ENCODE data around the gene CX3CL1.
"Not testable (repeated sequence)": the region's sequence is repeated elsewhere in the genome, so short reads cannot be mapped to it uniquely, and the experiment has no call there.

The CX3CL1 gene

DNA sequence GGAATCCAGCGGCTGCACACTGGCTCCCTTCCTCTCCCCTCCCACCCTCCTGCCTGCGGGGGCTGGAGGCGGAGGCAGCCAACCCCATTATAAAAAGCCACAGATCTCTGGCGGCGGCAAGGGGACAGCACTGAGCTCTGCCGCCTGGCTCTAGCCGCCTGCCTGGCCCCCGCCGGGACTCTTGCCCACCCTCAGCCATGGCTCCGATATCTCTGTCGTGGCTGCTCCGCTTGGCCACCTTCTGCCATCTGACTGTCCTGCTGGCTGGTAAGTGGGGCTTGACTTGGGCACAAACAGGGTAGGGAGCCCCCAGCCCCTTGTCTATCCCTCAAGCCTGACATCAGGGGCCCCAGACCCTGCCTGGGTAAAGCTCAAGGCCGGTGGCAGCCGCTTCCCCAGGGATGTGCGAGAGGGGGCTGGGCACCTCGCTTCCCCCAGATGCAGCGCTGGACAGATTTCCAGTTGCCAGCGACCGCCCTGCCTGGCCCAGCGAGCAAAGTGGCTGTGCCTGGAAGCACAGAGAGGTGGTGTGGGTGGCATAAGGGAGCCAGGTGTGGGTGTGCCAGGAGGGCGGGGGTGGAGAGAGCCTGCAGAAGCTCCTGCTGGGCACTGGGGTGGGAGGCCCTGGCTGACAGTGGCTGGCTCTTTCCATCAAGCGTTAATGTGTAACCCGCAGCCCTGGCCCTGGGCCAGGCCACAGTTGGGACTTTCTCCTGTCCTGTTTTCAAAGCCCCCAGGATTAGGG is at the start of gene CX3CL1:
Gene CX3CL1, plus strand, starts transcription at position 119 of the 745 bp plus-strand sequence. Its CDS starts 79 bp downstream, at position 198.
- DNase-seq (ENCODE audit: low read depth in 2 of 2): no peak

DNA sequence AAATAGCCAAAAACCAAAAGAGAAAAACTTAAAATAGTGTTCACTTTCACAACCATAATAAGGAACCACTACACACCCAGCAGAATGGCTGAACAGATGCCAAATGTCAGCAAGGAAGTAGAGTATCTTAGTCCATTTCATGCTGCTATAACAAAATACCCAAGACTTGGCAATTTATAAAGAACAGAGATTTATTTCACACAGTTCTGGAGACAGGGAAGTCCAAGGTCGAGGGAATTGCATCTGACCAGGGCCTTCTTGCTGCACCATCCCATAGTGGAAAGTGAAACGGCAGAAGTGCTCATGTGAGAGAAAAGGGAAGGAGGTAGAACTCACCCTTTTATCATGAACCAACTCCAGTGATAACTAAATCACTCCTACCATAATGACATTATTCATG is 47.5 kb upstream of the CX3CL1 start:
- DNase-seq (ENCODE audit: low read depth in 2 of 2): no peak

DNA sequence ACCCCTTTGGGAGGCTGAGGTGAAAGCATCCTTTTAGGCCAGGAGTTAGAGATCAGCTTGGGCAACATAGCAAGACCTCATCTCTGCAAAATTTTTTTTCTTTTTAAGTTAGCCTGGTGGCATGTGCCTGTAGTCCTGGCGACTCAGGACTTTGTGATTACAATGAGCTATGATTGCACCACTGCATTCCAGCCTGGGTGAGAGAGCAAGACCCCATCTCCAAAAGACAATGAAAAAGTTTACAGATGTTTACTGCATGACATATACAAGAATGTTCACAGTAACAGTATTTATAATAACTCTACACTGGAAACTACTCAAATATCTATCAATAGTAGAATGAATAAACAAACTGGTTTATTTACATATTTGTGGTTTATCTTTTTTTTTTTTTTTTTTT is 46.8 kb upstream of the CX3CL1 start:
- no peak for DNase-seq (ENCODE audit: low read depth in 2 of 2)

DNA sequence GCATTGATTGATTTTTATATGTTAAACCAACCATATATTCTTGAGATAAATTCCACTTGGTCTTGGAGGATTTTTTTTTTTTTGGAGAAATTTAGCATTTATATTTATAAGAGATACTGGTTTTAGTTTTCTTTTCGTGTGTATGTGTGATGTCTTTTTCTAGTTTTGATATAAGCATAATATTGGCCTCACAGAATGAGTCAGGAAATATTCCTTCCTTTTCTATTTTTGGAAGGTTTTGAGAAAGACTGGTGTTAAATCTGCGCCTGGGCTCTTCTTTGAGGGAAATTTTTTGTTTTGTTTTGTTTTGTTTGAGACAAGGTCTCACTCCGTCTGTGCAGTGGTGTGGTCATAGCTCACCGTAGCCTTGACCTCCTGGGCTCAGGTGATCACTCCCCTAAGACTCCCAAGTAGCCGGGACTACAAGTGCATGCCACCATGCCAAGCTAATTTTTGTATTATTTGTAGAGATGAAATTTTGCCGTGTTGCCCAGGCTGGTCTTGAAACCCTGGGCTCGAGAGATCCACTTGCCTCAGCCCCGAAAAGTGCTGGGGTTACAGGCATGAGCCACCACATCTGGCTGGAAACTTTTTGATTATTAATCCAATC is 42.5 kb upstream of the CX3CL1 start:
- no peak for DNase-seq (ENCODE audit: low read depth in 2 of 2)

DNA sequence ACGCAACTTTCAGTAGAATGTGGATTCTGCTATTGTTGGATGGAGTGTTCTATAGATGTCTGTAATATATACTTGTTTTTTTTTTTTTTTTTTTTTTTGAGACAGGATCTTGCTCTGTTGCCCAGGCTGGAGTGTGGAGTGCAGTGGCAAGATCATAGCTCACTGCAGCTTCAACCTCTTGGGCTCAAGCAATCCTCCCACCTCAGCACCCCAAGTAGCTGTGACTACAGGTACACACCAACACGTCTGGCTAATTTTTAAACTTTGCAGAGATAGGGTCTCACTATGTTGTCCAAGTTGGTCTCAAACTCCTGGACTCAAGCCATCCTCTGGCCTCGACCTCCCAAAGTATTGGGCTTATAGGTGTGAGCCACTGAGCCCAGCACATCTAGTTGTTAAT is 40.9 kb upstream of the CX3CL1 start:
- no peak for DNase-seq (ENCODE audit: low read depth in 2 of 2)

DNA sequence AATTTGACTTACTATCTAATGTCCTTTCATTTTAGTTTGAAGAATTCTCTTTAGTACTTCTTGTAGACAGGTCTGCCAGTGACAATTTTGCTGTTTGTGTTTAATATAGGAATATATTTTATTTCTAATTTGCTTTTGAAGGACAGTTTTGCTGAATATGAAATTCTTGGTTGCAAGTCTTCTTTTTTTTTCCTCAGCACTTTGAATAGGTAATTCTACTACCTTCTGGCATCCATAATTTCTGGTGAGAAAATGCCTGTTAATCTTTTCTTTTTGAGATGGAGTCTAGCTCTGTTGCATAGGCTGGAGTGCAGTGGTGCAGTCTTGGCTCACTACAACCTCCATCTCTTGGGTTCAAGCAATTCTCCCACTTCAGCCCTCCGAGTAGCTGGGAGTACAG is 38.9 kb upstream of the CX3CL1 start:
- DNase-seq (ENCODE audit: low read depth in 2 of 2): no peak

DNA sequence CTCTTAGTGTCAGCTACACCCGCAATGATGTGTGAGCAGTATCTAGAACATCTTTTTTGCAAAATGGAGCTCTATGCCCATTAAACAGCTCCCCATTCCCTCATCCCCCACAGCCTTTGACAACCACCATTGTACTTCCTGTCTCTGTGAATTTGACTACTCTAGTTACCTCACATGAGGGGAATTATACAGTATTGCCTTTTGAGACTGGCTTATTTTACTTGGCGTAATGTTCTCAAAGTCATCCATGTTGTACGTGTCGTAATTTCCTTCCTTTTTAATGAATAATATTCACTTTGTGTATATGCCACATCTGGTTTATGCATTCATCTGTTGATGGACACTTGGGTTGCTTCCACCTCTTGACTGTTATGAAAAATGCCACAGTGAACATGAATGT is 36.9 kb upstream of the CX3CL1 start:
- no peak for DNase-seq (ENCODE audit: low read depth in 2 of 2)

DNA sequence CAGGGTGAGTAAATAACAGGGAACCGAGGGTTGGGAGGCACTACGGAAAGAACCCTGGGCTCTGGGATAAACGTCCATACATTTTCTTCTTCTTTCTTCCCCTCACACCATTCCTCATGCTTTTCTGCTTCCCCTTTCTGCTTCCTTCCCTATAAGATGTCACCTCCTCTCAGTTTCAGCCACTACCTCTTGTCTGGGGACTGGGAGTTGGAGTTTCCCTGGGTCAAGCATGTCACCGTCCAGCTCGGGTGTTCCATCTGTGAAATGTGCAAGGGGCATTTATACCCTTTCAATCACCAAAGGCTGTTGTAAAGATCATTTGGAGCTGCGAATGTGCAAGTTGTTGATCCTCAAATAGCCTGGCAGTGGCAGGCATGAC is 31.2 kb upstream of the CX3CL1 start:
- DNase-seq (ENCODE audit: low read depth in 2 of 2): no peak

DNA sequence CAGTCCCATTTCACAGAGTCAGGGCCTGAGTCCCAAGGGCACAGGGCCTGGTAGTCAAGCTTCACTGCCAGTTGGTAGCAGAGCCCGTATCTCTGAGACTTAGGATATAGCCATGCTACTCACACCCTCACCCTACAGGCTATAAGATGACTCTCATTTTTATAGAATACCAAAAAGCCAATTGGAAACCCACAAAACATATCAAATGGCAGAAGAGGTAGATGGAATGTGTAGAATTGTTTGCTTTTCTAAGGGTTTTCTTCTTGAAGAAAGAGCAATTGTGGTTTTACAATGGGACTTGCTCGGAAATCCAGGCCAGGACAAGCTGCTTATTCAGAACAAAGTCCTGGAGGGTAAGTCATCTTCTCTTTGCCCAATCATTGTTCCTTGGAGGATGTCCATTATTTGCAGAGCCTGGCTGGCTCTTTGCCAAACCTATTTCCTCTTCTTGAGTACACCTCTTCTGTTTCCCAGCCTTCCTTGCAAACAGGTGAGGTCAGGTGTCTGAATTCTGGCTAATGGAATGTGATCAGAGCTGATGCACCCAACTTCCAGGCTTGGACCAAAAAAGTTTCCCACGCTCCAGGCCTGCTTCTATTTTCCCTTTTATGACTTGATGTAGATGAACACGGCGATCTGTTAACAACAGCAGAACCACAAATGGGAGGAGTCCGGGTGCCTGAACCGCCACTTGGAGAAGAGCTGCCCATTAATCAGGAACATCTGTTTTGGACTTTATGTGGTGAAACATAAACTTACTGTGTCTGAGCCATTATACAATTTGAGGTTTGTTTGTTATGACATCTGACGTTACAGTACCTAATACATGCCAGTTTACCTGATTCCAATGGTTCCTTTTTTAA is 30.6 kb upstream of the CX3CL1 start:
- no peak for DNase-seq (ENCODE audit: low read depth in 2 of 2)

DNA sequence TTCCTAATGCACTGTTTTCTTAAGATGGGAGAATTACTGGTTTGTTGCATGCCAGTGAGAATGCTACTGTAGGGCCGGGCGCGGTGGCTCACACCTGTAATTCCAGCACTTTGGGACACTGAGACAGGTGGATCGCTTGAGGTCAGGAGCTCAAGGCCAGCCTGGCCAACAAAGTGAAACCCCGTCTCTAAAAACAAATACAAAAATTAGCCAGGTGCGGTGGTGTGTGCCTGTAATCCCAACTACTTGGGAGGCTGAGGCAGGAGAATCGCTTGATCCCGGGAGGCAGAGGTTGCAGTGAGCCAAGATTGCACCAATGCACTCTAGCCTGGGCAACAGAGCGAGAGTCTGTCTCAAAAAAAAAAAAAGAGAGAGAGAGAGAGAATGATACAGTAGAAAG is 29.7 kb upstream of the CX3CL1 start:
- not testable (repeated sequence) for DNase-seq (ENCODE audit: low read depth in 2 of 2)

DNA sequence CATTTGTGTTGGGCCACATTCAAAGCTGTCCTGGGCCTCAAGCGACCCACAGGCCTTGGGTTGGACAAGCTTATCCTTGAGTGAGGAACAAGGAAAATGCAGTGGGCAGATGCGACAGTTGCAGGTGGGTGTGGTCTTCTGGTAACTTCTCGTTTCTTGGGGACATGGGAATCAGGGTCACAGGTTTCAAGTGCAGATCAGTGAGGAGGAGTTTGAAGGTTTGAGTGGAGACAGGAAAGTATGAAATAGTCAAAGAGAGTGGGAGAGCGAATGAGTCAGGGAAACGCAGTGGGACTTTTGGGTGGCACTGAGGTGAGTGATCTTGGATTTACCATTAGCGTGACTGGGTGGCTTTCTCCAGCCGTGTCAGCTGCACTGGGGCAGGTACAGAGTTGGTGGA is 29.1 kb upstream of the CX3CL1 start:
- DNase-seq (ENCODE audit: low read depth in 2 of 2): no peak

DNA sequence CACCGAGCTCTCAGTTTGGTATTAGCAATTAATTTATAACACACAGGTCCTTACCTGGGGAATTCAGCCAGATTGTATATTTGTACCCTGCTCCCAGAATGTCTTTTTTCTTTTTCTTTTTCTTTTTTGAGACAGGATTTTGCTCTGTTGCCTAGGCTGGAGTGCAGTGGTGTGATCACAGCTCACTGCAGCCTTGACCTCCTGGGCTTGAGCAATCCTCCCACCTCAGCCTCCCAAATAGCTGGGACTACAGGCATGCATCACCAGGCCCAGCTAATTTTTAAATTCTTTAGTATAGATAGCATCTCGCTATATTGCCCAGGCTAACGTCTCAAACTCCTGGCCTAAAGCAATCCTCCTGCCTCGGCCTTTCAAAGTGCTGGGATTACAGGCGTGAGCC is 28.2 kb upstream of the CX3CL1 start:
- not testable (repeated sequence) for DNase-seq (ENCODE audit: low read depth in 2 of 2)

DNA sequence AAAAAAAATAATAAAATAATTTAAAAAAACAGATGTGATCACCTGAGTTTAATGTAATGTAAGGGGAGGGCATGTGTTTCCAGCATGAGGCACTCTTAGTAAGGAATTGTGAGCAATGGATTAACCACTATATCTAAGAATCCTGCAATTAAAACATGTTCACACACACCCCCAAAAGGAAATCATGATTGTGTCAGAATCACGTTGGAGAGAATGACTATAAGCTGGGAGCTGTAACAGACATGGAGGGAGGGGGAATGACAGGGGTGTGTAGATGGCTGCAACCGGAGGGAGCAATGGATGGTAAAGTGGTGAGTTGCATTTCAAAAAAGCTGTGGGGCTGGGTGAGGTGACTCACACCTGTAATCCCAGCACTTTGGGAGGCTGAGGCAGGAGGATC is 27.3 kb upstream of the CX3CL1 start:
- no peak for DNase-seq (ENCODE audit: low read depth in 2 of 2)

DNA sequence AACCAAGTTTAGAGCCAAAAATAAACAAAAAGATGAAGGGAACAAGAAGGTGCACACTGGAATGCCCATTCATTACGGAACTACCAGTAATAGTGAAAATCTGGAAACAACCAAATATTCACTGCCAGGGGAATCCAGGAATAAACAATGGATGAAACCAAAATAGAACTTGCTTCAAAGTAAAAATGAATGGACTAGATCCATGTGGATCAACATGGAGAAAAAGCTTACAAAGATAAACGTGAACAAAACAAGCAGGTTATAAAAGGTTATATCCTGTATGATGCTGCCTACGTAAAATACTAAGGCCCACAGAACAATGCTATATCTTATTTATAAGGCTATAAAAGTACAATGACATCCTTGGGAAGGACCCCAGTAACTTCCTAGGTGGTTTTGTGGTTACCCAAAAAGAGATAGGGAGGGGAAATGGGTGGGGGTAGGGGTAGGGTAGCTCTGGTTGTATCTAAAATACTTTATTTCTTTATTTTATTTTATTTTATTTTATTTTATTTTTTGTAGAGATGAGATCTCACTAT is 26.6 kb upstream of the CX3CL1 start:
- no peak for DNase-seq (ENCODE audit: low read depth in 2 of 2)

DNA sequence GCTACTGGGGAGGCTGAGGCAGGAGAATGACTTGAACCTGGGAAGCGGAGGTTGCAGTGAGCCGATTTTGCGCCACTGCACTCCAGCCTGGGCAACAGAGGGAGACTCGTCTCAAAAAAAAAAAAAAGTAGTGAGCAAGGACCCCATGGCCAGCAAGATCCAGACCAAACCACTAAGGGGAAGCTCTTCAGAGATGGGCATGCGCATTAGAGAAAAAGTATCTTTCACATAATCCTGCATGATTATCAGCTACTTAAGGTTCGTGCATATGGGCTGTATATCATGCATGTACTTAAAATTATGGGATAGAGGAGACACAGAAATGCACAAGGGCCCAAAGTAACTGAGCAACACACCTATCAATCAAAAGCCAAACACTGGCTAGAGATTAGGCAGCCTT is 24.4 kb upstream of the CX3CL1 start:
- no peak for DNase-seq (ENCODE audit: low read depth in 2 of 2)

DNA sequence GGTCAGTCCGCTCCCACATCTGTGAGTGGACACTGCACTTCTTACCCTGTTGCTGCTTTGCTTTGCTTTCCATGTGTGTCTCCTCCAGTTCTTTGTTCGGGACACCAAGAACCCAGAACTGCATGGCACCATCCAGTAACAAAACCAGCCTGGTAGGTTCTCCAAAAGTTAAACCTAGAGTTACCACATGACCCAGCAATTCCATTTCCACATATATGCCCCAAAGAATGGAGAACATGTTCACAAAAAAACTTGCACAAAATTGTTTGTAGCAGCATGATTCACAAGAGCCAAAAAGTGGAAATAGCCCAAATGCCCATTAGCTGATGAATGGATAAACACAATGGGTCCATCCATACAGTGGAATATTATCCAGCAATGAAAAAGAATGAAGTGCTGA is 24.0 kb upstream of the CX3CL1 start:
- no peak for DNase-seq (ENCODE audit: low read depth in 2 of 2)

DNA sequence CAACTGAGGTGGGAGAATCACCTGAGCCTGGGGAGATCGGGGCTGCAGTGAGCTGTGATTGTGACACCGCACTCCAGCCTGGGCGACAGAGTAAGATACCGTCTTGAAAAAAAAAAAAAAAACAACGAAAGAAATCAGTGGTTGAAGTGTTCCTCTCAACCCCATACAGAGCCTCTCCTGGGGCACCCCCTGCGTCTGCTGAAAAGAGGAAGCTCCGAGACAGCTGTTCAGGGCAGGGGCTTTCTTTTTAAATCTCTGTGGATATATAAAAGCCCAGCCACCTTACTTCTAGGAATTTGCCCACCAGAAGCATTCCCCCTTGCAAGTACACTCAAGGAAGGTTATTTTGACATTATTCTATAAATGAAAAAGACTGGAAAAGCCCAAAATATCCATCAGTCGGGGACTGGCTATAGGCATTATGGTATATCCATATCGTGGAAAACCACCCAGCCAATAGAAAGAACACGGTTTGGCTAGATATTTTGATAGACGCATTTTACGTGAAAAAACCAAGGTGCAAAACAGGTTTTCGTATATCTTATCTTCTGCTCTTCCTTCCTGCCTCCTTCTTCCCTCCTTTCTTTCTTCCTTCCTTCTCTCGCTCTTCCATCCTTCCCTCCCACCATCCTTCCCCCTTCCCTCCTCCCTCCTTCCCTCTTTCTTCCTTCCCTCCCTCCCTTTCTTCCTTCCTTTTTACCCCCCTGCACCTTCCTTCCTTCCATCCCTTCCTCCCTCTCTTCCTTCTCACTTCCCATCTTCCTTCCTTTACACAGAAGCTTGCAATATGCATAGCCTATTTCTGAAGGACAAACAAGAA is 22.9 kb upstream of the CX3CL1 start:
- DNase-seq (ENCODE audit: low read depth in 2 of 2): no peak

DNA sequence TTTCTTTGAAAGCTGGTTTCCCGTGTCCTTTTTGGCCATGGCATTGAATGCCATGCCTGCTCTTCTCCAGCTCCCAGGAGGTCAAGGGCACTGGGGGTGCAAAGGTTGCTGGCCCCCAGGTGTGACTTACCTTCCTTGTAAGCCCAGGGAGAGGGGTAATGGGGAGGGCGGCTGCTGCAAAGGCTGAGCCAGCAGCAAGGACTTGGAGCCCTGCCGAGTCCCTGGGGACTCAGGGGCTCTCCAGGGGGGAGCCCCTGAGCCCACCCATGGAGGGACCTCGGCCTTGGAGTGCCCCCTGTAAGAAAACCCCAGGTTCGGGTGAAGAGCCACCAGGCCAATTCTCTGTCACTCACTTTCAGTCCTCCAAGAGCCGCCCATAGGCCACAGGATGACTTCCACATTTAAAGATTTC is 19.6 kb upstream of the CX3CL1 start:
- DNase-seq (ENCODE audit: low read depth in 2 of 2): no peak

DNA sequence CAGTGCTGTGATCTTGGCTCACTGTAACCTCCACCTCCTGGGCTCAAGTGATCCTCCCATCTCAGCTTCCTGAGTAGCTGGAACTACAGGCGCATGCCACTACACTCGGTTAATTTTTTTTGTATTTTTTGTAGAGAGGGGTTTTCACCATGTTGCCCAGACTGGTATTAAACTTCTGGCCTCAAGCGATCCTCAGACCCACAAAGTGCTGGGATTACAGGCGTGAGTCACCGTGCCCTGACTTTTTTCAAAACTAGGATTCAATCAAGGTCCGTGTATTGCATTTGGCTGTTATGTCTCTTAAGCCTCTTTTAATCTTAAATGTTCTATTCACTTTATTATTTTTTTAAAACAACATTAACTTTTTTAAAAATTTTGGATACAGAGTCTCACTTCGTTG is 18.0 kb upstream of the CX3CL1 start:
- DNase-seq (ENCODE audit: low read depth in 2 of 2): no peak

DNA sequence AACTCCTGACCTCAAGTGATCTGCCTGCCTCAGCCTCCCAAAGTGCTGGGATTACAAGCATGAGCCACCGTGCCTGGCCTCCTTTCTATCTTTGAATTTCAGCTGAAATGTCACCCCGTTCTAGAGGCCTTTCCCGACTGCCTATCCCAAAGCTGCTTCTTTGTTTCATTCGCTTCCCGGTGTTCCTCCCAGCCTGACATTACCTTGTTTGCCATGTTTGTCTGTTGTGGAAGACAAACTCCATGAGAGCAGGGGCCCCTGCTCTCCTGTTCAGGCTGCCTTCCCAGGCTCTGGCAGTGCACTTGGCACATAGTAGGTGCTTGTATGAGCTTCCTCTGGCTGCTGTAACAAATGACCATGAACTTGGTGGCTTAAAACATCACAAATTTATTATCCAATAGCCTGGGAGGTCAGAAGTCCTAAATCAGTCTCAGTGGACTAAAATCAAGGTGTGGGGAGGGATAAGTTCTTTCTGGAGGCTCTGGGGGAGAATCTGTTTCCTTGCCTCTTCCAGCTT is 16.3 kb upstream of the CX3CL1 start:
- DNase-seq (ENCODE audit: low read depth in 2 of 2): no peak

DNA sequence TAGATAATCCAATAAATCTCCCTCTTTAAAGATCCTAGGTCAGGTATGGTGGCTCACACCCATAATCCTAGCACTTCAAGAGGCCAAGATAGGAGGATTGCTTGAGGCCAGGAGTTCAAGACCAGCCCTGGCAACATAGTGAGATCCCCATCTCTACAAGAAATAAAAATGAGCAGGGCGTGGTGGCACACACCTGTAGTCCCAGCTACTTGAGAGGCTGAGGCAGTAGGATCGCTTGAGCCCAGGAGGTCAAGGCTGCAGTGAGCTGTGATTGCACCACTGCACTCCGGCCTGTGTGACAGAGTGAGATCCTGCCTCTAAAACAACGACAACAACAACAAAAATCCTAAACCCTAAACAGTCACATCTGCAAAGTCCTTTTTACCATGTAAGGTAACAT is 15.7 kb upstream of the CX3CL1 start:
- no peak for DNase-seq (ENCODE audit: low read depth in 2 of 2)
